ENCODE measurements around the gene PDCD11. TPM values are rescaled to one million over a fixed set of nuclear protein-coding genes. Genes with fewer than 3 reads are reported as not detected.

PDCD11 gene
- total RNA-seq, 1 experiment from 2014 or later, result 81.7 TPM

DNA sequence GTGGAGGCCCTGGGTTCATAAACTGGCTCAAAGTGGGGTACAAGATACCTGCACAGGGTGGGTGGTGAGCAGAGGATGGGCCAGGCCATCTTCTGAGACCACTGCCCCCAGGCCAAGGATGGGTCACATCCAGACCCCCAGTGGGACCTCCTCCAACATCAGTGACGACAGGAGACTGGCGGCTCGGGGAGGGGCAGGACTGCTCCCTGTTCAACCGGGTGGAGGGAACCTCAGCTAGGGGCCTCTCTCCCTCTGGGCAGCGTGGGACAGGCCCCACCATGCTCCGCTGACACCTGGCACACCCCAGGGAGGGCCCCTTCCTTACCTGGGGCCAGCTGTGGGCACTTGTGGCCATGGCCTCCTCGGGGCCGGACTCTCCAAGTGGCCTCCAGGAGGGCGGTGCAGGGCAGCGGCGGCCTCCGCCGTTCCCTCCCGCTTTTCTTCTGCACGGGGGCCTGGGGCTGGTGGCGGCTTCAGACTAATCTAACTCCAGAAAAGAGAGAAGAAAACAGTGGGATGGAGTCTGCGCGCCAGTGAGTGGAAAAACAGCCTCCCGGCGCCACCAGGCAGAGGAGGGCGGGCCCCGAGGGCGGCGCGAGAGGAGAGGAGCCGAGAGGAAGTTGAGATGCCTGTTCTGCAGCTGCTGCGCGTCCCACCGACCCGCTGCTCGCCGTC is 55.5 kb downstream of the PDCD11 start, which contains the start of gene CALHM2:
CALHM2 (minus strand) TSS at position 540 of the 675 bp plus-strand sequence. CDS start 2,429 bp downstream, outside the sequence.
- intact Hi-C loops (cut with micrococcal nuclease), result no loop called here
- Mint-ChIP-seq H3K4me3 (ENCODE audit: unreplicated experiment) (peak within 1 kb of the TSS; percentile 77), H3K9me3 (ENCODE audit: unreplicated experiment) (no peaks in the 10 kb centered on the region), H3K27me3 (ENCODE audit: insufficient read depth, unreplicated experiment) (no peaks in the 10 kb centered on the region), H3K4me1 (ENCODE audit: insufficient read depth, unreplicated experiment) (peaks cover 25% of the 10 kb centered on the region), H3K27ac (ENCODE audit: low read depth, unreplicated experiment) (peak within 1 kb of the TSS; percentile 61), H3K36me3 (ENCODE audit: insufficient read depth, unreplicated experiment) (peaks cover 31% of the 10 kb centered on the region)
- ChIA-PET CTCF (interaction anchor here (0.5 to 0.7 kb wide), 2 partner anchors 11 to 57 kb away, joined by 3 read pairs; no protein-coding TSS in a partner anchor), POLR2A (interaction anchor here (0.8 to 1.5 kb wide), 3 partner anchors 28 to 56 kb away, joined by 3 to 7 read pairs (median 3); partner anchors contain the start of genes ATP5MK and PDCD11)
- DNase-seq (ENCODE audit: unreplicated experiment), result peak; percentile 43
- BruUV-seq (replicated peaks), result no TSS peak
- TF ChIP-seq, protein P1, sequence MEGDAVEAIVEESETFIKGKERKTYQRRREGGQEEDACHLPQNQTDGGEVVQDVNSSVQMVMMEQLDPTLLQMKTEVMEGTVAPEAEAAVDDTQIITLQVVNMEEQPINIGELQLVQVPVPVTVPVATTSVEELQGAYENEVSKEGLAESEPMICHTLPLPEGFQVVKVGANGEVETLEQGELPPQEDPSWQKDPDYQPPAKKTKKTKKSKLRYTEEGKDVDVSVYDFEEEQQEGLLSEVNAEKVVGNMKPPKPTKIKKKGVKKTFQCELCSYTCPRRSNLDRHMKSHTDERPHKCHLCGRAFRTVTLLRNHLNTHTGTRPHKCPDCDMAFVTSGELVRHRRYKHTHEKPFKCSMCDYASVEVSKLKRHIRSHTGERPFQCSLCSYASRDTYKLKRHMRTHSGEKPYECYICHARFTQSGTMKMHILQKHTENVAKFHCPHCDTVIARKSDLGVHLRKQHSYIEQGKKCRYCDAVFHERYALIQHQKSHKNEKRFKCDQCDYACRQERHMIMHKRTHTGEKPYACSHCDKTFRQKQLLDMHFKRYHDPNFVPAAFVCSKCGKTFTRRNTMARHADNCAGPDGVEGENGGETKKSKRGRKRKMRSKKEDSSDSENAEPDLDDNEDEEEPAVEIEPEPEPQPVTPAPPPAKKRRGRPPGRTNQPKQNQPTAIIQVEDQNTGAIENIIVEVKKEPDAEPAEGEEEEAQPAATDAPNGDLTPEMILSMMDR (IDR thresholded peaks at IDR 0.05; ENCODE audit: unreplicated experiment), result no peak

DNA sequence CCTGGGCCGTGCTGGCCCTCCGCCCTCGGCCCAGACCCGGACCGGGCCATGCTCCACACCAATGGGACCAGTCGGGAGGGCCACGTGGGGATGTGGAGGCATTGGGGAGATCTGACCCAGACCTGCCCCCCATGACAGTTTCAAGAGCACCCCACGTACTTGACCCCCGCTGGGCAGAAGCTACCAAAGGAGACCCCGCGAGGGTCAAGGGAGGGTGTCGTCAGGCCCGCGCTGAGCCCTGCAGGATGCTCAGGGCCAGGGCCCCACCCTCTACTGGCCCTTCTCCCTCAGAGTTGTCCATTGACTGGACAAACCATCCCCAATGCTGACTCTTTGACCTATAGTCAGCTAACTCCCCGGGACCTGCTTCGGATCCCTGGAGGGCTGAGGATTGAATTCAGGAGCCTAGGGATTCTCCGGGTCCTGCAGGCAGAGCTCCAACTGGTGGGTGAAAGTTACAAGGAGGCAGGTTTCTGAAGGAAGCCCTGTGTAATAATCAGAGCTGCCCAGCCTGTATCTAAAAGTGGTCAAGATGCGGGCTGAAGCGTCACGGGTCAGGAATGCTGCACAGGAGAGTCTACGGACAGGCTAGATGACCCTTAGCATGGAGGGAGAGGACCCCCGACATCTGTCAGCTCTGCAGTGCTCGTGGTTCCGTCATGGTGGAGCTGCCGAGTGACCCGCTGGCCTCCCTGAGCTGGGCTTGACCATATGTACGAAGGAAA is 56.2 kb downstream of the PDCD11 start:
- CTCF ChIA-PET, result interaction anchor here (0.7 to 1.1 kb wide), 2 partner anchors 24 to 33 kb away, joined by 3 to 5 read pairs; no protein-coding TSS in a partner anchor
- Mint-ChIP-seq H3K9me3 (ENCODE audit: unreplicated experiment) (no peaks in the 10 kb centered on the region), H3K4me1 (ENCODE audit: insufficient read depth, unreplicated experiment) (peaks cover 25% of the 10 kb centered on the region), H3K27ac (ENCODE audit: low read depth, unreplicated experiment) (peak overlapping the region; percentile 7), H3K4me3 (ENCODE audit: unreplicated experiment) (peak overlapping the region; percentile 77), H3K36me3 (ENCODE audit: insufficient read depth, unreplicated experiment) (peaks cover 25% of the 10 kb centered on the region), H3K27me3 (ENCODE audit: insufficient read depth, unreplicated experiment) (no peaks in the 10 kb centered on the region)
- BruUV-seq (replicated peaks), result no TSS peak
- intact Hi-C loops (cut with micrococcal nuclease), result no loop called here
- no peak for DNase-seq (ENCODE audit: unreplicated experiment)
- TF ChIP-seq, protein P1 (IDR thresholded peaks at IDR 0.05; ENCODE audit: unreplicated experiment), result no peak
- POLR2A ChIA-PET, result interaction anchor here (1.1 kb wide), 1 partner anchor 56 kb away, joined by 3 read pairs; the partner anchor contains the start of genes ATP5MK and PDCD11

DNA sequence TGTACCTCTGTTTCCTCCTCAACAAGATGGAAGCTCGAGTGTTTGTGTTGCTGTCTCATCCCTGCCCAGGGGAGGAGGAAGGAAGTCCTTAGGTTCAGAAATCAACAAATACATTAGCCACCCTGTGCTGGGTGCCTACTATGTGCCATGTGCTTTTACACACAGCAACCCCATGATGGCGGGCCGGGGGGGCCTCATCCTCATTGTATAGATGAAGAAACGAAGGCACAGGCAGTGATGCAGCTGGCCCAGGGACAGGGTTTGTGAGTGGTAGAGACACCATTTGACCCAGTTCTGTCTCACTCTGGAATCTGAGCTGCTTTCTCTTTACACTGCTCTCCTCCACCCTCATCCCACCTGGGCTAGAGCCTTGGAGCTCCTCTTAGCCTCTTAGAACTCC is 57.6 kb downstream of the PDCD11 start:
- intact Hi-C loops (cut with micrococcal nuclease), result no loop called here
- H3K9me3 Mint-ChIP-seq (ENCODE audit: unreplicated experiment), result no peaks in the 10 kb centered on the region
- peak overlapping the region; percentile 9 for H3K27ac Mint-ChIP-seq (ENCODE audit: low read depth, unreplicated experiment)
- peaks cover 11% of the 10 kb centered on the region for H3K36me3 Mint-ChIP-seq (ENCODE audit: insufficient read depth, unreplicated experiment)
- ChIA-PET POLR2A (no interaction called here), CTCF (interaction anchor here (1.1 to 2.0 kb wide), 2 partner anchors 32 kb away, joined by 5 to 6 read pairs; no protein-coding TSS in a partner anchor)
- H3K4me1 Mint-ChIP-seq (ENCODE audit: insufficient read depth, unreplicated experiment), result peaks cover 19% of the 10 kb centered on the region
- TF ChIP-seq, protein P1 (IDR thresholded peaks at IDR 0.05; ENCODE audit: unreplicated experiment), result no peak
- no TSS peak for BruUV-seq (replicated peaks)
- H3K27me3 Mint-ChIP-seq (ENCODE audit: insufficient read depth, unreplicated experiment), result no peaks in the 10 kb centered on the region
- H3K4me3 Mint-ChIP-seq (ENCODE audit: unreplicated experiment), result no peak overlapping the region
- no peak for DNase-seq (ENCODE audit: unreplicated experiment)

DNA sequence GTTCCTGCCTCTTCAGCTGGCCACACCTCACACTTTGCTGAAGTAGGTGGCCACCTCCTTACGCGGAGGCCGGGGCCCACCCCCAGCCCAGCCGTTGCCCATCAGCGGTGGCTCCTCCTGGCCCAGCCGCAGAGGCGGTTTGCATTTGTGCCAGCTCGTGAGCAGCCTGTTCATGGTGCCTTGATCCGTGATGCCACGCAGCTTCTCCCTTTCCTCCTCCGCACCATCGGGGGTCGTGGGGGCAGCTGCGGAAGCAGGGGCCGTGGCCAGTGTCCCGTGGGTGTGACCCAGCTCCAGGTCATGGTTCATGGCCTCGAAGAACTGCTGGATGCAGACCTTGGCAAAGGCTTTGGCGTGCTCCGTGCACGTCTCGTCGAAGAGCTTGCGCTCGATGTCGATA is 58.8 kb downstream of the PDCD11 start:
- no peak for DNase-seq (ENCODE audit: unreplicated experiment)
- POLR2A ChIA-PET, result no interaction called here
- H3K27me3 Mint-ChIP-seq (ENCODE audit: insufficient read depth, unreplicated experiment), result no peaks in the 10 kb centered on the region
- H3K9me3 Mint-ChIP-seq (ENCODE audit: unreplicated experiment), result no peaks in the 10 kb centered on the region
- H3K4me3 Mint-ChIP-seq (ENCODE audit: unreplicated experiment), result no peak overlapping the region
- CTCF ChIA-PET, result interaction anchor here (0.9 to 2.0 kb wide), 2 partner anchors 31 to 39 kb away, joined by 3 to 6 read pairs; no protein-coding TSS in a partner anchor
- peaks cover 13% of the 10 kb centered on the region for H3K4me1 Mint-ChIP-seq (ENCODE audit: insufficient read depth, unreplicated experiment)
- TF ChIP-seq, protein P1 (IDR thresholded peaks at IDR 0.05; ENCODE audit: unreplicated experiment), result no peak
- intact Hi-C loops (cut with micrococcal nuclease), result no loop called here
- no peak overlapping the region for H3K27ac Mint-ChIP-seq (ENCODE audit: low read depth, unreplicated experiment)
- peaks cover 7% of the 10 kb centered on the region for H3K36me3 Mint-ChIP-seq (ENCODE audit: insufficient read depth, unreplicated experiment)
- no TSS peak for BruUV-seq (replicated peaks)

Data from MCF 10A (cell line).